IPS-11a (cell line): ENCODE data around the gene TCP11L1.

Experiments
- H3K4me3 ChIP-seq: one replicate; pipeline ENCODE4 v1.5.1; 2013; ENCODE audit warnings: low read depth, low read length, control low read depth

The TCP11L1 gene, protein sequence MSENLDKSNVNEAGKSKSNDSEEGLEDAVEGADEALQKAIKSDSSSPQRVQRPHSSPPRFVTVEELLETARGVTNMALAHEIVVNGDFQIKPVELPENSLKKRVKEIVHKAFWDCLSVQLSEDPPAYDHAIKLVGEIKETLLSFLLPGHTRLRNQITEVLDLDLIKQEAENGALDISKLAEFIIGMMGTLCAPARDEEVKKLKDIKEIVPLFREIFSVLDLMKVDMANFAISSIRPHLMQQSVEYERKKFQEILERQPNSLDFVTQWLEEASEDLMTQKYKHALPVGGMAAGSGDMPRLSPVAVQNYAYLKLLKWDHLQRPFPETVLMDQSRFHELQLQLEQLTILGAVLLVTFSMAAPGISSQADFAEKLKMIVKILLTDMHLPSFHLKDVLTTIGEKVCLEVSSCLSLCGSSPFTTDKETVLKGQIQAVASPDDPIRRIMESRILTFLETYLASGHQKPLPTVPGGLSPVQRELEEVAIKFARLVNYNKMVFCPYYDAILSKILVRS

DNA sequence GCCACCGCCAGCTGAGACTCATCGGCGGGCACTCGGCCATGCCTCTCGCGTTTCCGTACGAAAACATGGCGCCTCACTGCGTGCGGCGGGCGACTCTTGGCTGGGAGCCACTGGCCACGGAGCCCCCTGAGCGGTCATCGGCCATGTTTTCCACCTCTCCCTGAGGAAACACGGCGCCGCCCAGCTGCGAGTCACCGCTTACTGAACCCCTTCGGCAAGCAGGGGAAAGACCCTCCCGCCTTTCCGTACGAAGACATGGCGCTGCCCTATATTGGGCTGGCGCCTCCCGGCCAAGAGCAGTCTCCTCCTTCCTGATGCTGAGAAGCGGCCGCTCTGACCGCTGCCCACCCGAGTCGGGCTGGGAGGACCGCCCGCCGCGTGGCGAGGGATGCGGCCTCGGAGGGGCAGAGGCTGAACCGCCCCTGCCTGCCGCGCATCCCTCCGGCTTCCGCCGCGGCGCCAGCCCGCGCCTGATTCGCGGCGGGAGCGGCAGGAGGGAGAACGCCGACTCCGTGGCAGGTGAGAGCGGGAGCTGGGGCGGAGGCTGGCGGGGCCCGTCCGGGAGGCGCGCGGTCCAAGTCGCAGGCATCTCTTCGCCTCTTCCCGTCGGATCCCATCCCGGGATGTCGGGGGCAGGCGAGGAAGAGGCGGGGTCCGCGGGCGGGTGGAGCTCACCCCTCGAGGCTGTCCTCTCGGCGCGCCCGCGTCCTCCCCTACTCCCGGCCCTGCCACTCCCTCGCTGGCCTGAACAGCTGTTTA, at the start of gene TCP11L1:
TCP11L1 (plus strand) TSS at position 299 of the 759 bp plus-strand sequence. CDS start 4,202 bp downstream, outside the sequence.
- peak within 1 kb of the TSS; percentile 85 for H3K4me3 ChIP-seq

DNA sequence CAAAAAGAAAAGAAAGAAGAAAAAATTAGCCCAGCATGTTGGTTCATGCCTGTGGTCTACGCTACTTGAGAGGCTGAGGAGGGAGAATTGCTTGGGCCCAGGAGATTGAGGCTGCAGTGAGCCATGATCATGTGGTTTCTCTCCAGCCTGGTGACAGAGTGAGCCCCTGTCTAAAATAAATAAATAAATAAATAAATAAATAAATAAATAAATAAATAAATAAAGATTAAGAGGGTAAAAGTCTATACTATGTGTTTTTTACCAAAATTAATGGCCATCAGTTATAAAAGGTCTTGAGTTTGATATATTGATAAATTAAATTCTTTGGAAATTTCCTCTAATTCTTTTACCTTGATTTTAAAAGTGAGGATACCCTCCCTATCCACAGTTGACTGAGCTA, 48.9 kb upstream of the TCP11L1 start:
- H3K4me3 ChIP-seq: no peak overlapping the region

DNA sequence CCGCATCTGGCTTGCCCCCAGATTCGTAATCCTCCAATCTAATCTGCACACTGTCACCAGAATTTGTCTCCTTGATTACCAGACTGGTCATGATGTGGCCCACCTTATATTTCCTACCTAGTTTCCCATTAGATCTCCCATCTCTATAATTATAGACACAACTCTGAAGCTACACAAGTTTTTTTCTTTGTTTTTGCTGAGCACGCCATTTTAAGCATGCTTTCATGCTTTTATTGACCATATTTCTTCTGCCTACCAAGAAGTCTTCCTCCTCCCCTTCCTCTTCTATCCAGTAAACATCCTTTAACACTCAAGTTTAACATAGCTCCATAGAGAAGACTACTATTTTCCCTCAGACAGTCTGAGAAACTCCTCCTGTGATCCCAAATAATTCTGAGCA, 47.9 kb upstream of the TCP11L1 start:
- H3K4me3 ChIP-seq: no peak overlapping the region

DNA sequence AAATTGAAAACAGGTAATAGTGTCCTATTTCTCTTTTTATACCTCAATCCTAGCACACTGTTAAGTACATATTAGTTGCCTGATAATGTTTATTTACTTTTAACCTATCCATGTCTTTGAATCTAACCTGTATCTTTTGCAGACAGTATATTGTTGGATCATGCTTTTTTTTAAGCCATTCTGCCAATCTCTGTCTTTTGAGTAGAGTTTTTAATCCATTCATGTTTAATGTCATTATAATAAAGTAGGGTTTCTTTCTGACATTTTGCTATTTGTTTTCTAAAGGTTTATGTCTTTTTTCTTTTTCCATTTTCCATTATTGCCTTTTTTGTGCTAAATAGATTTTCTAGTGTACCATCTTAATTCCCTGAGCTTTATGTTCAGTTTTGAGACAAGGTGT, 47.5 kb upstream of the TCP11L1 start:
- no peak overlapping the region for H3K4me3 ChIP-seq

DNA sequence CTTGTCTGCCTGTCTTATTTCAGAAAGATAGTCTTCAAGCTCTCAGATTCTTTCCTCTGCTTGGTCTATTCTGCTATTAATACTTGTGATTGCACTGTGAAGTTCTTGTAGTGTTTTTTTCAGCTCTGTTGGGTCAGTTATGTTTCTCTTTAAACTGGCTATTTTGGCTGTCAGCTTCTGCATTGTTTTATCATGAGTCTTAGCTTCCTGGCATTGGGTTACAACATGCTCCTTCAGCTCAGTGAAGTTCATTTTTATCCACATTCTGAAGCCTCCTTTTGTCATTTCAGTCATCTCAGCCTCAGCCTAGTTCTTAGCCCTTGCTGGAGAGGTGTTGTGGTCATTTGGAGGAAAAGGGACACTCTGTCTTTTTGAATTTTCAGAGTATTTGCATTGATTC, 39.2 kb upstream of the TCP11L1 start:
- H3K4me3 ChIP-seq: no peak overlapping the region

DNA sequence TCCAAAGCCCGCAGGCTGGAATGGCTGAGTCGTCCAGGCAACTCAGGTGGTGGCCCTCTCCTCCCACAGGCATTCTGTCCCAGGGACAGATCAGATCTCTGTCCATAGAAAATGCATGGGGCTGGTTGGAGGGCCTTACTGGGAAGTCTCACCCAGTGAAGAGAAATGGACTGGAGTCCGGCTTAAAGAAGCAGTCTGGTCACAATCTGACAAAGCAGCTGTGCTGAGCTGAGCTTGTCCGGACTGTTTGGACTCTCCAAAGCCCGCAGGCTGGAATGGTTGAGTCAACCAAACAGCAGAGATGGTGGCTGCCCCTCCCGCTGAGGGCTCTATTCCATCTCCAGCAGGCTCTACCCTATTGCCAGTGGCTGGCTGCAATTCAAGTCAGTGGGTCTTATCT, 38.1 kb upstream of the TCP11L1 start:
- no peak overlapping the region for H3K4me3 ChIP-seq

DNA sequence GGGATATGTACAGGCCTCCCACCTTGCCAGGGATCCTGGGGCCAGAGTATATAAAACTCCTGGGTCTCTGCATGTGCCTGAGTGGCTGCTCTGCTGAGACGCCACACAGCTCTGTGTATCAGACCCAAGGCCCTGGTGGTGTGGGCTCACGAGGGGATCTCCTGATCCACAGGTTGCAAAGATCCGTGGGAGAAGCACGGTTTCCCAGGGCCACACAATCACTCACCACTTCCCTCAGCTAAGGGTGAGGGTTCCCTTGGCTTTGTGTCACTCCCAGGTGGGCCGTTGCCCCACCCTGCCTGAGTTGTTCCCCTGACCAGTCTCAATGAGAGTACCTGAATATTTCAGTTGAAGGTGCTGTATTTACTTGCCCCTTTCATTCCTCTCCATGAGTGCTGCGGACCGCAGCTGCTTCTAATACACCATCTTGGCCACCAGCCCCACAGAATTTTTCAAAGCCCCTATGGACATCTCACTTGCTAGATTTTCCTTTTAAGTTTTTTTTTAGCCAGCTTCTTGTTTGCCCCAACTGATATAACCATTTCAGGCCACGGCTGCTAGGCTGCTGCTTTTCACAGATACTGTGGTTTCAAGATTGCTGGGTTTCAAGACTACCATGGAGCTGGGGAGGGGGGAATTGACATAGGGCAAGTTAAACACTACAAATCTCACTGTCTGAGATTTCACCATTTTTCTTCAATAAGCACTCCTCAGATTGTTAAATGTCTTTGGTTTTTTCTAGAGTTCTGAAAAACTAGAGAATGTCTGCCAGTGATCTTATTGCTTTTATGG, 37.4 kb upstream of the TCP11L1 start:
- H3K4me3 ChIP-seq: no peak overlapping the region

DNA sequence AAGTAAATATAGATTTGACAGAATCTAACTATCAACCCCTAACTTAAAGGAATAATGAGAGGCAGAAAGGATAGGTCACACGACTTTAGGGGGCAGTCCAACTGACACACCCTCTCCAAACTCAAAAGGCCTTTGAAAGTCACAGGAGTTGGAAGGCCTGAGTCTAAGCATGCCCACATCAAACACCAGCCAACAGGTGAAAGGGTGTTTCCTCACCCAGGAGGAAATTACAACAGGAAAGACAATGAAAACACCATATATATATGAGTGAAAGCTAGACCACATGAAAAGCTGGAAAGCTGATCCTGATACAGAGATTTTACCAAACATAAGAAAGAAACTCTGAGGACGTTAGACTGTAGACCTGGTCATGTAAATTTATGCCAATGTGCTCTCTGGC, 34.2 kb upstream of the TCP11L1 start:
- no peak overlapping the region for H3K4me3 ChIP-seq

DNA sequence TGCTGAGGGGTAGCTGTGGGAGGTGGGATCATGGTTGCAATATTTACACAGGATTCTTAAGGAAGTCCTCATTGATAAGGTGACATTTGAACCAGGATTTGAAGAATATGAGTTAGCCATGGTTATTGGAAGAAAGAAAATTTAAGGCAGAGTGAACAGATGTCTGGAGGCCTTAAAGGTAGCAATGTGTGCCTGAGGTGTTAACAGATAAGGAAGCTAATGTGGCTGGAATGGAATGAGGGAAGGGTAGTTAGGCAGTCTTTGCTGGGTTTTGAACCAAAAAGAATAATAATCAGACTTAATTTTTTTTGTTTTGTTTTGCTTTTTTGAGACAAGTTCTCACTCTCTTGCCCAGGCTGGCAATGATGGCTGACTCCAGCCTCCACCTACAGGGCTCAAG, 33.4 kb upstream of the TCP11L1 start:
- no peak overlapping the region for H3K4me3 ChIP-seq

DNA sequence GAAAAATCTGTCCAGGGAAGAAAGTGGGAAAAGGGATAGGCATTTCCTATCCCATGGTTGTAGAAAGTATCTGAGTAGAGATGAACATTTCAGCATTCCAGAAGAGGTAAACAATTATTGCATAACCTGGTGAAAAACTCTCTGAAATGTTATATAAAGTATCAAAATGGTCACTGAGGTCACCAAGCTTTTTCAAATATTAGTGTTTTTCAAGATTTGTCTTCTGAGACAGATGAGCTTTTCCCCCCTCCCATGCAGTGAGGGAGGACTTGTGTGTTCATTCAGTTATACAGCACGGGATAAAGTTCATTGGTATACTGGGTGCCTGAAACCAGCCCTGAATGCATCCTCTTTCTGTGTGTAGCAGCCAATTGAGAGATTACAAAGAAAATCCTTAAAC, 25.6 kb upstream of the TCP11L1 start:
- H3K4me3 ChIP-seq: no peak overlapping the region

DNA sequence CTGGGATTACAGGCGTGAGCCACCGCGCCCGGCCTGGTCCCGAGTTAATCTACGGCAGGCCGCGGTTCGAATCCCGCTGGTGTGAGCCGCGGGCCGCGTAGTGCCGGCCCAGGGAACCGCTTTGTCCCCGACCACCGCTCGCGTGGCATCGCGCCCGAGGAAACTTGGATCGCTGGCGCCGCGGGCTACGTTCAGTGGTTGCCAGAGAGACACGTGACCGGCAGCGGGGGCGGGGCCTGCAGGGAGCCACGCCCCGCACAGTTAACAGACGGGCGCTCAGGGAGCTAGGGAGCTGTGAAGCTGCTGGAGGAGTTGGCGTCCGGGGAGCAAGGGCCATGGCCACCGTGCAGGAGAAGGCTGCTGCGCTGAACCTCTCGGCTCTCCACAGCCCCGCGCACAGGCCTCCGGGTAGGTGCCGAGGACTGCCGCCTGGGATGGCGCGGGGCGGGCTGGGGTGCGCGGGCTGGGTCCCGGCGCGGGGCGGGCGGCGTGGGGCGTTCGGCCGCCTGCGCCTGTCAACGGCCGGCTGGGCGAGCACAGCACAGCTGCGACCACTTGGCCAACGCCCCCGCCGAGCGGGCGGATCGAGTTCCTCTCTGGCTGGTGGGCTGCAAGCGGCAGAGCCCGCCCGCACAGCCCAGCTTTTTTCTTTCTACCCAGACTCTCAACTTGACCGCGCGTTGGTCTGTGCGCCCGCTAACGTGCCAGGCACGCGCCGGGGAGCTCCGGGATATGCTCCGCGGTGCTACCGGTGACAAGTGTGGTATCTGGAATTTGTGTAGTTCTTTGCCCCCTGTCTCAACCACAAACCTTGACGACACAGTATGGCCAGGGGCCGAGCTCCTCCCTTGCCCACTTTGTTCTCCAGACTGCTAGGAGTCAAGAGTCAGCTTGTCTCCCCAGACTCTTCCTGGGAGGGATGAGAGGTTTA, 23.5 kb upstream of the TCP11L1 start, which contains the start of gene DEPDC7:
DEPDC7 (plus strand) TSS at position 258 of the 931 bp plus-strand sequence; CDS start at position 336, 78 bp downstream.
- peak within 1 kb of the TSS; percentile 50 for H3K4me3 ChIP-seq

DNA sequence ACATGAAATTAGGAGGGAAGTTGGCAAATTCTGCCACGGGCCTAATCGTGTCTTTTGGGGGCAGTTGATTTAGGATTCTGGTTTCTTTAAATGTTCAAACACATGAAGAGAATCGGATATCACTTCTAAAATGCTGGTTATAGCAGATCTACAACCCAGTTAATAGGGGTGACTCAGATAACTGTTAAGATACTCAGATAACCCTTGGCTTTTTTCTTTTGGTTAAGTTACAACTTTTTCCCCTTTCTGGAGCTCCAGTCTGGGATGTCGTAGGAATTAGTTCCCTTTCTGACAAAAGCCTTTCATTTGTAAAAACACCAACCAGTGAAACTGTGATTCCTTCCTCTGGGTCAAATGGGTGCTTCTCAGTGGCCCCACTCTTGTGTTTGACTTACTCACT, 22.7 kb upstream of the TCP11L1 start:
- H3K4me3 ChIP-seq: peak overlapping the region; percentile 50

DNA sequence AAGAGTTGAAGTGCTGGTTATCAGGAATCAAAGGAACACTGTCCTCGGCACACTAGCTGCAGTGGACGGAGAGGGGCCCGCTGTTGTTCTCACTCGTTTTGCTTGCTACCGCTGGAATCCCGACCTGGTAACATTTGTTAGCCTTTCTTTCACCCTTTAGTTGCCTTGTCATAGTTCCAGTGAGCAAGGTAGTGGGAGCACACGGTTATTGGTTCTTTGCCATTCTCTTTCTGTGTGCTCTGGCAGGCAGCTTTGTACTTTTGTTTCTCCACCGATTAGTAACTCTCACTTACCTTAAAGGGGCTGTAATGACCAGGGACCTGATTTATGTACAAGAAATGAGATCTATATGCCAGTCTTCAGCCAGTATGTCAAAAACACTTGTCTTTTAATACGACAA, 21.9 kb upstream of the TCP11L1 start:
- H3K4me3 ChIP-seq: no peak overlapping the region

DNA sequence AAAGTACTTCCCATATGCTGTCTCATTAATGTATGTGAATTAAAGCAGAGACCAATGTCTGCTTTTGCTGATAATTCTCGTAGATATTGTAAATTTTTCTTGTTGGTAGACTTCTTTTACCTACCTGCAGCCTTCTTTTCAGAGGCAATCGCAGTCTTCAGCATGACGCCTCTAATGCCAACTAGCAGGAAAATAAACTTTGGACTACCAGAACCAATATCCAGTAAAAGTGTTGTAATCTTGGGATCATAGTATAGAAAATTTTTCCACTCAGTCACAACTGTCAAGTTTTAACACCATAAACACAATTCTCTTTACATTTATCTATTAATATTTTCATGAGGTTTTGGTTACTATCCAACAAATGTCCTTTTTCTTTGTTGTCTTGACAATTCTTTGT, 21.4 kb upstream of the TCP11L1 start:
- H3K4me3 ChIP-seq: no peak overlapping the region

DNA sequence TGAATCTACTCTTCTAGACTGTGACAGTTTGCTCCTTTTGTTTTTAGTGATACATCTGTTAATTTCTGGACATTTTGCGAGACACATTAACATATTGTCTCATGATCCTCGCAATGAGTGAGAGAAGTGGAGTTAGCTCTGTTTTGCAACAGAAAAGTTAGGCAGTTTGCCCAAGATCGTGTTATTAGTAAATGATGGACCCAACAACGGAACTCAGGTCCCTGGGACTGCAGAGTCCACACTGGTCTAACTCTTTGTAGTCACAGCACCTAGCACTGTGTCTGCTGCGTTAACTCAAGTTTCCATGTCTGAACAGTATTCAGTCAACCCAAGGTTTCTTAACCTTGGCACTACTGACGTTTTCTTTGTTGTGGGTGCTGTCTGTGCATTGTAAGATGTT, 20.5 kb upstream of the TCP11L1 start:
- no peak overlapping the region for H3K4me3 ChIP-seq

DNA sequence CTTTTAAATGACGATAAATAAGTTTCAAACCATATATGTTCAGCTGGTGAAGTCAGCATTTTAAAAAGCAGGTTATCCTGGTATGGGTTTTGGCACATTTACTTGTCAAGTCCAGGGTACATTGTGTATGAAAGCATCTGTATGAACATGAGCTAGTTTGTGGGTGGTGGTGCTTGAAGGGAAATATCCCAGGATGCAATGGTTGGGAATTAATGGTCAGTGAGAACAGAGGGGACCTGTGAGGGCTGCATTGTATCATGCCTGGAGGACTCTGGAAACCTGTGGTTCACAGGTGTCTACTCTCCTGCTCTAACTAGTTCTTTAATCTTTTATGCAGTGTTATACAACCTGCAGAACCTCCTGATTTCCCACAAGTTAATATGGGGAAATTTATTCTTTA, 17.9 kb upstream of the TCP11L1 start:
- no peak overlapping the region for H3K4me3 ChIP-seq

DNA sequence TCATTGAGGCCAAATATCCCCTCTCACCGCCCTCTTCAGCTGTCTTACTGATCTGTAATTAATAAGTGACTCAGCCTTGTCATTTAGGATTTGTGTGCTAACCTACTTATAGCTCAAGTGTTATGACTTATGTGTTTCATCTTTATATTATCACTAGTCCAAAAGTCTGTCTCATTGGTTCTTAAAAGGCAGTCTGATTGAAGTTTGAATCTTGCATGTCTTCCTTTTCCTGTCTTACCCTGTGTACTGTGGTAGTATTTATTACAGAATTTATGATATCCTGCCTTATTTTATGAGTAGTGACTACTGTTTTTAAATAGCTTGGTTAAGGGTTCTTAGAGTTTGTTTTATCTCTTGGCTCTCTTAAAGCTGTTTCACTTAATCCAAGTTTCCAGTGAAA, 17.4 kb upstream of the TCP11L1 start:
- no peak overlapping the region for H3K4me3 ChIP-seq

DNA sequence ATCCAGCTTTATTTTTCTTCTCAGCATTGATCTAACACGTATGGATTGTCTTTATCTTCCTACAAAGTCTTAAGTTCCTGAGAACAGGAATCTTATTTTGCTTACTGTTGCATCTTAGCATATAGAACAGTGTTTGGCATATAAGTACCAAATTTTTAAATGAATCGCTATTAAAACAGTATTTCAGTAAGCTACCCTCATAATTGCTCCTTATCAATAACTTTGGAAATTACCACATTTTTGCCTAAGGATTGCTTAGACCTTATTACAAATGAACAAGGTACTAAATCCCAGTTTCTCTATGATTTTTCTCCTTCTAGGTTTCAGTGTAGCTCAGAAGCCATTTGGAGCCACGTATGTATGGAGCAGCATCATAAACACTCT, 14.0 kb upstream of the TCP11L1 start:
- no peak overlapping the region for H3K4me3 ChIP-seq

DNA sequence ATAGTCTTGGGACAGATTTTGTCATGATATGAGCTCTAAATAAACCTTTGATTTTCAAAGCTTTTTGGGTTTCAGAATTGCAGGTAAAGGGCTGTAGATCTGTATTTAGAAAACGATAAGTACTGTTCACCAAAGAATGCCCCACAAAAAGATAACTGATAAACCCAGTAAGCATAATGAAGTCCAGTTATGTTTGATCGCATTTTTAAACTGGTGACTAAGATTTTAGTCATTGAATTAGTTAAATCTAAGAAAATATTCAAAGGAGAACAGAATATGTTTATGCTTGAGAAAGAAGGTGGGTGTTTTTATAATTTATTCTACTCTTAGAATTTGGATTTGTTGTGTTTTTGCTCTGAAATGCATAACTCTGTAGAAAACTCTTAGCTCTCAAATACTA, 12.1 kb upstream of the TCP11L1 start:
- no peak overlapping the region for H3K4me3 ChIP-seq

DNA sequence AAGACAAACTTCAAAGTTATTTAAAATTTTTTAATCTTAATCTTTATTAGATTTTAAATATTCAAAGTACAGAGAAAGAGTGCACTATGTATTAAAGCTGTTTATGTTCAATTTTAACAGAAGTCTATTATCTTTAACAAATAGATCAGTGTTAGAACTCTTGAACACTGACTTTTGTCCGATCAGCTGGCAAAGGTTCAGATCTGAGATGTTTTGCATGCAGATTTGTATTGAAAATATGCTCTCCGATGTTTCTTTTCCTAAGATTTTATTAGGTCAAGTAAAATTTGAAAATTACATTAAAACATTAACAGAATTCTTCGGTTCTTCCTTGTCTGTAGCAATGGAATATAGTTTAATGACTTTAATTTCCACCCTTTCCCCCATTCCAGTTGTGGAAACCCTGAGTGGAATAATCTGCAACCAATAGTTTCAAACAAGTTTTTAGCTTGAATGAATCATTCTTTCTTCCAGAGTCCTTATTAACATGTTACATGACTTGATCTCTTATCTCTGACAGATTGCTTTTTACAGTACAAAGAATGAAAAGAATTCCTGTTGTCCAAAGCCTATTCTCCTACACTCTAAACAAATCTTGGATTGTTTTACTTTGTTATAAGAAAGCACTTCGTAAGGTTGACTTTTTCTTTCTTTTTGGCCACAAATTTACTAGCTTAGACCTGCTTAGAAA, 11.4 kb upstream of the TCP11L1 start:
- H3K4me3 ChIP-seq: no peak overlapping the region
